Measurements from ENCODE around the gene MGMT.

Gene MGMT

DNA sequence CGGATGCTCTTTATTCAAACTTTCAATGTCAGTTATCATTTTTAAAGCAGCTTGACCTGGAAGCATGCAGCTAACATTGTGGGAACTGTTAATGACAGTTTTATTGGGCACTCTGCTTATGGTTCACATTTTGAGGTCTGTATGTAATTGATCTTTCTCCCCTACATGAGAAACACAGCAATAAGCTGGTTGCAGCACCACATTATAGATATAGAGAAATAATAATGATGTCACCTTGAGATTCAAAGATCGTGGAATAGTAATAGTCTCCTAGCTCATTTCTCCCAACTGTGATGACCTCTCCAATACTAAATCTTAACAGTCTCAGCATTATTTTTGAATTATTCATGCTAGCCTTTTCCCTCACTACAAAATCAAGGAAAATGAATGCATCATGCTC lies 22.7 kb upstream of the MGMT start:
- no peaks in the 10 kb centered on the region for H3K4me1 ChIP-seq (ENCODE audit: insufficient read depth, low read length)
- no peaks in the 10 kb centered on the region for H3K9me3 ChIP-seq (ENCODE audit: control insufficient read depth, insufficient read depth, low read length)
- no peaks in the 10 kb centered on the region for H3K36me3 ChIP-seq (ENCODE audit: insufficient read depth, low read length)
- no peak overlapping the region for H3K9ac ChIP-seq (ENCODE audit: low read depth, low read length)

DNA sequence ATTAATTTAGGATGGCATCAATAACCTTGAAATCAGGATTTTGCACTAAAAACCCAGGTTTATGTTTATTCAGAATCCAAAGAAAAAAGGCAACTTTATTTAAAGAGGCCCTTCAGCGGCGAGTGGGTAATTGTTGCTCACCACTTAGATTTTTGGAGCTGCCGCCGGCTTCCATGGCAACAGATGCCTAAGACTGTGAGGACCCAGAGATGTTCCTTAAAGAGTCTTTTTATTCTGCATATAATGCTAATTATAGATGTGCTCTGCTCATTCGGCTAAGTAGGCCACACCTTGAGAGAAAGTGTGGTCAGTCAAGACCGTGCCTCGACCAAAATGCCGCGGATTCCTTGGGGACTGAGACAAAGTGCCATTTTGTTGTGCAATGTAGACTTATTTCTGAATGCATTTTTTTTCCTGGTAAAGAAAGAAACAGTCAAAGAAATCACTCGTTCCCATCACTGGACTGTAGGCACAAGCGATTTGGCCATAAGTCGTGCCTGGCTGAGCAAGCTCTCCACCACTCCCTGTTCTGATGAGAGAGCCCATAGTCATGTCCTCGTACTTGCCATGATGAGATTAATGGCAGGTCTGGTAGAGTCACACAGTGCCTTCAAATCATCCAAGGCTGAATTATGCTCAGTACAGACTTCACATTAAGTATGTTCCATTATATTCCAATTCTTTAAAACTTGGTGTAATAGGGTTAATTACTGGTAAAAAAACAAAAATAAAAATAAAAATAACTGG lies 21.4 kb upstream of the MGMT start:
- H3K9me3 ChIP-seq (ENCODE audit: control insufficient read depth, insufficient read depth, low read length) = no peaks in the 10 kb centered on the region
- no peaks in the 10 kb centered on the region for H3K36me3 ChIP-seq (ENCODE audit: insufficient read depth, low read length)
- no peak overlapping the region for H3K9ac ChIP-seq (ENCODE audit: low read depth, low read length)
- H3K4me1 ChIP-seq (ENCODE audit: insufficient read depth, low read length) = no peaks in the 10 kb centered on the region

DNA sequence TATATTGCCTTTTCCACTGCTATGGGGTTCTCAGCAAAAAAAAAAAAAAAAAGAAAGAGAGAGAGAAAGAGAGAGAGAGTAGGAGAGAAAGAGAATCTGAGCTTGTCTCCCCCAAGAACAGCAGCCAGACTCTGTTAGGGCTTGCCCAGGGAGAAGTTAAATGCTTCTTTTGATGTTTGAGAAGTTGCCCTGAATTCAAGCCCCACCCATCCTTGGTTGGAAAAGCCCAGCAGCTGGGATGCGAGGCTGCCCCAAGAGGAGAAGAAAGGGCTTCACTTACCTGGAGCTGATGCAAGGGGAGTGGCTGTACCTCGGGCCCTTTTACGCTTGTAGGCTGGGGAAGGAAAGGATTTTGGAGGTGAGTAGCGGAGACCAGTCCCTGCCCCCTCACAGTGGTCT lies 20.9 kb upstream of the MGMT start:
- H3K36me3 ChIP-seq (ENCODE audit: insufficient read depth, low read length) = no peaks in the 10 kb centered on the region
- H3K9ac ChIP-seq (ENCODE audit: low read depth, low read length) = no peak overlapping the region
- H3K4me1 ChIP-seq (ENCODE audit: insufficient read depth, low read length) = no peaks in the 10 kb centered on the region
- no peaks in the 10 kb centered on the region for H3K9me3 ChIP-seq (ENCODE audit: control insufficient read depth, insufficient read depth, low read length)

DNA sequence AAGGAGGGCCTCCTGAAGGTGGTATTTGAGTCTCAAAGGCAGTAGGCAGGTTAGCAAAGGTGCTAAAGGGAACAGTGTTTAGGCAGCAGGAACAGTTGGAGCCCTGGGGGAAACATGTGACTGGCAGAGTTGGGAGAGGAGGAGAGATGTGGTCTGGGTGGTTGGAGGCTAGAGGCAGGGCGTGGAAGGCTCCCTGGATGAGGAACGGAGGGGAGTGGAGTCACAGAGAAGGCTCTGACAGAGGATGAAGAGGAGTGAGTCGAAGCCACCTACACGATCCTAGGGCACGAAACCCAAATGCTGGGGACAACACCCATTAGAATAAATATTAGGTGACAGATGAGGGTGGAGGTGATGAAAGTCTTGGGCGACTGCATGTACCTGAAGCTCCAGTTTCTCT lies 19.6 kb upstream of the MGMT start:
- H3K4me1 ChIP-seq (ENCODE audit: insufficient read depth, low read length) = no peaks in the 10 kb centered on the region
- no peaks in the 10 kb centered on the region for H3K9me3 ChIP-seq (ENCODE audit: control insufficient read depth, insufficient read depth, low read length)
- no peak overlapping the region for H3K9ac ChIP-seq (ENCODE audit: low read depth, low read length)
- H3K36me3 ChIP-seq (ENCODE audit: insufficient read depth, low read length) = no peaks in the 10 kb centered on the region

DNA sequence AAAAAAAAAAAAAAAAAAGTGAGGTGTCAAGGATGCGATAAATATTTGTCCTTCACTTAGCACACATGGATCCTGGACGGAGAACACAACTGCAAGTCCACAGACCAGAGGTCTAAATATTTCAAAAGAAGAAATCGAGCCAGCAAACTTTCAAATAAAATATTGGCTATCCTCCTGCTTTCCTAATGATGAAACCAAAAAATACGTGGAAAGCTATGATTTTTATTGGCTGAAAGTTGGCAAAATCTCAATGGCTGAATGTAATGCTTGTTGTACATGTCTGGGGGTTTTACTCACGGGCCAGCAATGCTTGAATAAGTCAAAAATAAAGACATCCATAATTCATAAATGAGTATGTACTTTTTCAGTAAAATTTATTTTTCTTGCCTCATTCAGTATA lies 19.0 kb upstream of the MGMT start:
- Histone ChIP-seq H3K36me3 (ENCODE audit: insufficient read depth, low read length) (no peaks in the 10 kb centered on the region), H3K4me1 (ENCODE audit: insufficient read depth, low read length) (no peaks in the 10 kb centered on the region), H3K9me3 (ENCODE audit: control insufficient read depth, insufficient read depth, low read length) (no peaks in the 10 kb centered on the region), H3K9ac (ENCODE audit: low read depth, low read length) (no peak overlapping the region)

DNA sequence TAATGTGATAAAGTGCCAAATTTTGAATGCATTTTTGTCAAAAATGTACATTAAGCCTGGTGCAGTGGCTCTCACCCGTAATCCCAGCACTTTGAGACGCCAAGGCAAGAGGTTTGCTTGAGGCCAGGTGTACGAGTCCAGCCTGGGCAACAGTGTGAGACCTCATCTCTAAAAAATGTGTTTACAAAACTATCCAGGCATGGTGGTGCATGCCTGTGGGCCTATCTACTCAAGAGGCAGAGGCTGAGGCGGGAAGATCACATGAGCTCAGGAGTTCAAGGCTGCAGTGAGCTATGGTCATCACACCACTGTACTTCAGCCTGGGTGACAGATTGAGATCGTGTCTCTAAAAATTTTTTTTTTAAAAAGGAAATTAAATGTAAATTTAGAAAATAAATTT lies 18.5 kb upstream of the MGMT start:
- Histone ChIP-seq H3K9me3 (ENCODE audit: control insufficient read depth, insufficient read depth, low read length) (no peaks in the 10 kb centered on the region), H3K4me1 (ENCODE audit: insufficient read depth, low read length) (no peaks in the 10 kb centered on the region), H3K36me3 (ENCODE audit: insufficient read depth, low read length) (no peaks in the 10 kb centered on the region), H3K9ac (ENCODE audit: low read depth, low read length) (no peak overlapping the region)

DNA sequence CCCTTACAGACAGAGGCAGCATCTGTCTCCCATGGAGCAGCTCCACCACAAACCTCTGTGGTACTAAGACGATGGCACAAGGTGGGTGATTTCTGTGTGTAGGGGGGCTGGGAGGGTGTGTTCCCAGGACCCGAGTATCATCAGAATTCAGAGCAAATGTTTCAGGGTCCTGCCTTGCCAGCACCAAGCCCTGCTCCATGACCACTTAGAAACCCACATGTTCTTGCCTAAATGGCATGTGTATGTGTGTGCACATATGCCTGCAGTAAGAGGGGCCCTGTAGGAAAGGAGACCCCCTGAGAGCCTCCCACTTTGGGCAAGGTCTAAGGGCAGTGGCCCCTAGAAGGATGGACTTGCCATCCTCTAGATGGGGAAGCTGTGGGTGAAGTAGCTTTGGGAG lies 17.1 kb upstream of the MGMT start:
- no peaks in the 10 kb centered on the region for H3K36me3 ChIP-seq (ENCODE audit: insufficient read depth, low read length)
- no peak overlapping the region for H3K9ac ChIP-seq (ENCODE audit: low read depth, low read length)
- H3K9me3 ChIP-seq (ENCODE audit: control insufficient read depth, insufficient read depth, low read length) = no peaks in the 10 kb centered on the region
- no peaks in the 10 kb centered on the region for H3K4me1 ChIP-seq (ENCODE audit: insufficient read depth, low read length)

DNA sequence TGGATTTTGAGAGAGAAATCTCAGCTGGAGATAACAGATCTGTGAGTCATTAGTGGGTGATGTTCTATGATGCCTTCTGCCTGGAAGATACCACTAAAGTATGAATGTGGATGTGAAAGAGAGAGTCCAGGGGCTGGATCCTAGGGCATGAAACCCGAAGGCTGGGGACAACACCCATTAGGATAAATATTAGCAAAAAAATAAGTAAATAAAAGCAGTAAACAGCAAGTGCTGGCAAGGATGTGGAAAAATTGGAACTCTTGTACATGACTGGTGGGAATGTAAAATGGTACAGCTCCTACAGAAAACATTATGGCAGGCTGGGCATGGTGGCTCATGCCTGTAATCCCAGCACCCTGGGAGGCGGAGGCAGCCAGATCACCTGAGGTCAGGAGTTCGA lies 16.6 kb upstream of the MGMT start:
- Histone ChIP-seq H3K9me3 (ENCODE audit: control insufficient read depth, insufficient read depth, low read length) (no peaks in the 10 kb centered on the region), H3K9ac (ENCODE audit: low read depth, low read length) (no peak overlapping the region), H3K36me3 (ENCODE audit: insufficient read depth, low read length) (no peaks in the 10 kb centered on the region), H3K4me1 (ENCODE audit: insufficient read depth, low read length) (no peaks in the 10 kb centered on the region)

DNA sequence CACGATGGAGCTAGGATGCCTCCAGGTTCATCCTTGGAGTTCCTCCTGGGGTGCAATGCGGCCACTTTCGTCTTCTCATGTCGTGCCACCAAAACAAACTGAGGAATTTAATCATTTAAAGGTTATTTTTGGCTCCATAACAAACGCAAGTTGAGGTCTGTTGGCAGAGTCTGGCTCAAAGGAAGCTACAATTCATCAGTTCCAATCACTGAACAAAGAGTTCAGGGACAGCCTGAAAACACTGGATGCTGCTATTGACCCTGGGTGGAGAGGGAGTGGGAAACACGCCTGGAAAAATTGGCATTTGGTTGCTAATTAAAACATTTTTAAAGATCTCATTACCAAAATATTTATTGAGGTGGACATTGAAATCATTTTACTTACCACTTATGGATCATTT lies 11.4 kb upstream of the MGMT start:
- H3K9me3 ChIP-seq (ENCODE audit: control insufficient read depth, insufficient read depth, low read length) = no peaks in the 10 kb centered on the region
- no peaks in the 10 kb centered on the region; the same call in 1 of the 2 replicates for H3K4me1 ChIP-seq (ENCODE audit: insufficient read depth, low read length)
- H3K9ac ChIP-seq (ENCODE audit: low read depth, low read length) = no peak overlapping the region
- no peaks in the 10 kb centered on the region for H3K36me3 ChIP-seq (ENCODE audit: insufficient read depth, low read length)

DNA sequence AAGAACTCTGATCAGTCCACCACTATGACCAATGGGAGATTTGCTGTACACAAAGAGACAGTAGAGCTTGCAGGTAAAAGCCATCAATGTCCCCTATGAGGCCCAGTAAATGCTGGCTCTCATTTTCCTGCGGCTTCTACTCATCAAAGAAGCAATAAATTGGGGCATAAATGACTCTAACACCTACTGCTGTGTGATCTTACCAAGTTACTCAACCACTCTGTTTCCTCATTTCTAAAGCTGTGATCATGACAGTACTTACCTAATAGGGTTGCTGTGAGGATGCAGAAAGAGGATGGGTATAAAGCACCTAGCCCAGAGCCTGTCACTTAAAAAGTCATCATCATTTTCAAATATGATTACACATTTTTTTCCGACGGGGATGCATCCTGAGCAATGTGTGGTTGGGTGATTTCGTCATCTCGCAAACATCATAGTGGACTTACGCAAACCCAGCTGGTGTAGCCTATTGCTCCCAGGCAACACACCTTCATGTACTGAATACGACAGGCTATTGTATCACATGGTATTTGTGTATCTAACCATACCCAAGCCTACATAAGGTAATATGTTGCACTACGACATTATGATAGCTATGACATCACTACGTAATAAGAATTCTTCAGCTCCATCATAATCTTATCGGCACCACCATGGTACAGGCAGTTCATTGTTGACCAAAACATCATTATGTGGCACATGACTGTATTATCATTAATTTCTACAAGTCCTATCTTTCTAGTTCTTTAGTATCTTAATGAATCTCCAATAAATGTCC lies 7.1 kb upstream of the MGMT start:
- H3K36me3 ChIP-seq (ENCODE audit: insufficient read depth, low read length) = no peaks in the 10 kb centered on the region
- H3K9ac ChIP-seq (ENCODE audit: low read depth, low read length) = no peak overlapping the region
- no peaks in the 10 kb centered on the region; the same call in 1 of the 2 replicates for H3K4me1 ChIP-seq (ENCODE audit: insufficient read depth, low read length)
- H3K9me3 ChIP-seq (ENCODE audit: control insufficient read depth, insufficient read depth, low read length) = no peaks in the 10 kb centered on the region

DNA sequence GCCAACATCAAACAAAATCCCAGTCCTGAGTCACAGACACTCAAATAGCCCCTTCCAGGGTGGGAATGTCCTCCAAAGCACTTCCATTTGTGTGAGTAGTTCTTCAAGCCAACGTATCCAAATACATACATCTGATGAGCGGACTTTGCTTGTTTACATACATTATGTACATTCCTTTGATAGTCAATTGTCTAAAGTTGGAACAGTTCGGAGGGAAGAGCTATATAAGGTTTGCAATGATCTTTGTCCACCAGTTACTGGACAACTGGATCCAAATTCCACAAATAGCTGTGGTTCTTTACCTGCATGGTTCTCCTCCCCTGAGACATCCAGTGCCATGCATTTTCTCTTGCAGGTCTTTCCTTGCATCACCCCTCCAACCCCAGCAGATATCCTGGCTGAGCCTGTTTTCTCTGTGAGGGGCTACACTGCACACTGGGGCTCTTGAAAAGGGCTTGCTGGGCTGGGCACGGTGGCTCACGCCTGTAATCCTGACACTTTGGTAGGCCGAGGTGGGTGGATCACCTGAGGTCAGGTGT lies 4.7 kb upstream of the MGMT start:
- no peaks in the 10 kb centered on the region for H3K9me3 ChIP-seq (ENCODE audit: control insufficient read depth, insufficient read depth, low read length)
- no peak overlapping the region for H3K9ac ChIP-seq (ENCODE audit: low read depth, low read length)
- H3K36me3 ChIP-seq (ENCODE audit: insufficient read depth, low read length) = no peaks in the 10 kb centered on the region
- no peaks in the 10 kb centered on the region; the same call in 1 of the 2 replicates for H3K4me1 ChIP-seq (ENCODE audit: insufficient read depth, low read length)

DNA sequence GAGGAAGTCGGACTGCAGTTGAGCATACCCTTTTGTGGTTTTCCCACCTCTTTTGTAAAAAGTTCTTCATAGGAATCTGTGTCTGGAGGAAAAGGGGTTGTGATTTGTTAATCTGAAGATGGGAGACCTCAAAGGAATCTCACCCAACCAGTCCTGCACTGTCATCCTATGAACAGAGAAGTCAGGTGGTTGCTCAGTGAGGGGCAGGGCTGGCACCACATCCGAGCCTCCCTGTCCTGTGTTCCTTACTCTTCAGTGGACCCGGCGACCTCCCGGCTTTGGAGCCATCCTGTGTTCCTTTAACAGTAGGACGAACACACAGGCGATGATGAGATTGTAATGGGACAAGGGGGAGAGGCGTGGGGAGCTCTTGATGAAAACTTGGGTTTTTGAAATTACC lies 2.8 kb upstream of the MGMT start:
- Histone ChIP-seq H3K9me3 (ENCODE audit: control insufficient read depth, insufficient read depth, low read length) (no peaks in the 10 kb centered on the region), H3K9ac (ENCODE audit: low read depth, low read length) (no peak overlapping the region), H3K4me1 (ENCODE audit: insufficient read depth, low read length) (no peaks in the 10 kb centered on the region), H3K36me3 (ENCODE audit: insufficient read depth, low read length) (no peaks in the 10 kb centered on the region)

DNA sequence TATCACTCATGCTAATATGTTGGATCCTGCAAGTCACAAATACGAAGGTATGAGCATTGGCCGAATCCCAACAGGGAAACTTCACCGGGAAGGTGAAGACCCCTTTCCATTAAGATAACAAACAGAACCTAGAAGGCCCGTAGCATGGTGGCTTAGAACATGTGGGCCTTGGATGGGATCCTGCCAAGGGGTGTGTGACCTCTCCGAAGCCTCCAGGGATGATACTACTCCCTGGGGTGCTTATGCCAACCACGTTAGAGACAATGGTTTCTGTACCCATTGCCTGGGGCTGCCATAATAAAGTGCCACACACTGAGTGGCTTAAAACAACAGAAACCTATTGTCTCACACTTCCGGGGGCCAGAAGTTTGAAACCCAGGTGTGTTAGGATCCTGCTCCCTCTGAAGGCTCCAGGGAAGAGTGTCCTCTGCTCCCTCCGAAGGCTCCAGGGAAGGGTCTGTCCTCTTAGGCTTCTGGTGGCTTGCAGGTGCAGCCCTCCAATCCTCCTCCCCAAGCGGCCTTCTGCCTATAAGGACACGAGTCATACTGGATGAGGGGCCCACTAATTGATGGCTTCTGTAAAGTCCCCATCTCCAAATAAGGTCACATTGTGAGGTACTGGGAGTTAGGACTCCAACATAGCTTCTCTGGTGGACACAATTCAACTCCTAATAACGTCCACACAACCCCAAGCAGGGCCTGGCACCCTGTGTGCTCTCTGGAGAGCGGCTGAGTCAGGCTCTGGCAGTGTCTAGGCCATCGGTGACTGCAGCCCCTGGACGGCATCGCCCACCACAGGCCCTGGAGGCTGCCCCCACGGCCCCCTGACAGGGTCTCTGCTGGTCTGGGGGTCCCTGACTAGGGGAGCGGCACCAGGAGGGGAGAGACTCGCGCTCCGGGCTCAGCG lies 992 bp upstream of the MGMT start:
- Histone ChIP-seq H3K36me3 (ENCODE audit: insufficient read depth, low read length) (no peaks in the 10 kb centered on the region), H3K9me3 (ENCODE audit: control insufficient read depth, insufficient read depth, low read length) (no peaks in the 10 kb centered on the region), H3K4me1 (ENCODE audit: insufficient read depth, low read length) (no peaks in the 10 kb centered on the region), H3K9ac (ENCODE audit: low read depth, low read length) (no peak overlapping the region)

DNA sequence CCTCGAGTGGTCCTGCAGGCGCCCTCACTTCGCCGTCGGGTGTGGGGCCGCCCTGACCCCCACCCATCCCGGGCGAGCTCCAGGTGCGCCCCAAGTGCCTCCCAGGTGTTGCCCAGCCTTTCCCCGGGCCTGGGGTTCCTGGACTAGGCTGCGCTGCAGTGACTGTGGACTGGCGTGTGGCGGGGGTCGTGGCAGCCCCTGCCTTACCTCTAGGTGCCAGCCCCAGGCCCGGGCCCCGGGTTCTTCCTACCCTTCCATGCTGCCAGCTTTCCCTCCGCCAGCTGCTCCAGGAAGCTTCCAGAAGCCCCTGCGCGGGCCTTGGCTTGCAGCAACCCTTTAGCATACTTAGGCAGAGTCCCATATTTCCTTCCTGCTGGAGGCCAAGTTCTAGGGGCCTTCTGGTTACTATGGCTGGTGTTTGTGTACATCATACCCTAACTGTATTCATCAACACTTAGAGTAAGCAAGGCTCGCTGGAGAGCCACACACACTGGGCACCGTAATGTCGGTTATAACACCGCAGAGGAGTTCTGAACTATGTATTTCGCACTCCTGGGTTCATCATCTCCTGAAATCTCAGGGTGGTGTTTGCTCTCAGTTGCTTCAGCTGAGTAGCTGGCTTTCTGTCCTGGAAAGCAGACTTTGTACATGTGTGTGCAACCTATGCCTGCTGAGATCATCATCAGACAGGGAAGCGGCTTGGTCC lies 471 bp downstream of the MGMT start:
- H3K9me3 ChIP-seq (ENCODE audit: control insufficient read depth, insufficient read depth, low read length) = no peaks in the 10 kb centered on the region
- no peaks in the 10 kb centered on the region for H3K4me1 ChIP-seq (ENCODE audit: insufficient read depth, low read length)
- no peaks in the 10 kb centered on the region for H3K36me3 ChIP-seq (ENCODE audit: insufficient read depth, low read length)
- H3K9ac ChIP-seq (ENCODE audit: low read depth, low read length) = no peak overlapping the region
